SU-DHL-6 (cell line): ENCODE measurements around the gene LYL1.

Experiments used
- CTCF ChIP-seq: fragments of 200-600 bp; sonication (generic); IDR thresholded peaks from one replicate; pipeline ENCODE4 v1.5.1; 2017; ENCODE audit warnings: antibody characterized with exemption, mild to moderate bottlenecking, low read length, moderate library complexity; ENCODE audit not compliant: insufficient read depth, poor library complexity, severe bottlenecking
- EZH2phosphoT487 ChIP-seq: fragments of 200-600 bp; sonication (generic), shearing (Covaris generic); conservative IDR thresholded peaks from 2 replicates; pipeline ENCODE4 v1.6.1; 2018; ENCODE audit warnings: mild to moderate bottlenecking, antibody characterized with exemption, low read length, moderate library complexity, mixed read lengths

- TF ChIP-seq CTCF: no peak
- TF ChIP-seq EZH2phosphoT487: no peak
These were observed 30.0 kb upstream of the LYL1 start for GRCh38 chr19:13132471-13133180.
